K562 (cell line): ENCODE results near the gene ZBTB7A. TPM values are rescaled to one million over a fixed set of nuclear protein-coding genes. Genes with fewer than 3 reads are reported as not detected.
A peak's percentile ranks its signal among the peaks of the same experiment; 100 is the strongest.

Source experiments
- ATAC-seq: fragments of 200-7000 bp; cut with Tn5 transposase; 3 replicates; pipeline ENCODE4 v1.9.1; 2020; ENCODE audit warnings: moderate library complexity
- BruUV-seq: library from RNA; stranded (reverse); fragments of 400-500 nt; replicated peaks from 2 replicates; lab custom pipeline; 2021; lab: Mats Ljungman, UMichigan
- CTCF ChIA-PET: fragments of 300-600 bp; formaldehyde crosslinking; extraction: SDS; loops from one replicate; lab custom pipeline; 2021; ENCODE audit warnings: low intra/inter-chr PET ratio; lab: Yijun Ruan, JAX
- POLR2A ChIA-PET: fragments of 300-600, 350-650 bp; sonication (Branson Sonifier 250); formaldehyde crosslinking; extraction: SDS; loops from one replicate; lab custom pipeline; 2021; ENCODE audit warnings: antibody characterized with exemption, inconsistent platforms; lab: Yijun Ruan, JAX
- DNase-seq, 4 experiments: peaks; one replicate each; pipeline versions ENCODE4 v3.0.0 to v3.0.0-alpha.2; 2011 to 2018; ENCODE audit warnings: low spot score in 3 of 4, mixed read lengths in 3 of 4; ENCODE audit errors: extremely low read depth in 1 of 4
- FAIRE-seq: peaks from 2 replicates; lab custom pipeline; 2011; peaks lifted over from hg19 to GRCh38; lab: Jason Lieb, UNC
- H2AFZ ChIP-seq: 2 replicates; pipeline ENCODE4 v1.6.0; 2011; ENCODE audit warnings: low read depth, low read length, control low read depth, inconsistent platforms
- H3K27ac ChIP-seq: fragments of 200-600 bp; 3 replicates; pipeline ENCODE4 v1.8.0; 2011; ENCODE audit warnings: low read depth, mild to moderate bottlenecking, control low read depth, inconsistent platforms, low read length, moderate library complexity, mixed read lengths; ENCODE audit errors: extremely low read depth
- H3K27me3 ChIP-seq, 2 experiments: fragments of 300-600 bp in 1 of 2; 2 replicates in 1 of 2; 3 replicates in 1 of 2; pipeline versions ENCODE4 v1.6.0 to v1.8.0; 2011; ENCODE audit warnings: inconsistent platforms in 2 of 2, low read length in 2 of 2, mild to moderate bottlenecking in 1 of 2, mixed read lengths in 1 of 2, moderate library complexity in 1 of 2; ENCODE audit not compliant: control insufficient read depth in 2 of 2, insufficient read depth in 2 of 2
- H3K36me3 ChIP-seq: fragments of 300-600 bp; 3 replicates; pipeline ENCODE4 v1.8.0; 2011; ENCODE audit warnings: mild to moderate bottlenecking, low read length, inconsistent platforms; ENCODE audit not compliant: control insufficient read depth, insufficient read depth
- H3K4me1 ChIP-seq, 2 experiments: fragments of 200-600 bp in 1 of 2; replicated peaks in 1 of 2; 2 replicates in 1 of 2; 3 replicates in 1 of 2; pipeline versions ENCODE4 v1.5.1 to v1.8.0; 2011; ENCODE audit warnings: inconsistent platforms in 2 of 2, low read length in 2 of 2, mild to moderate bottlenecking in 1 of 2, mixed read lengths in 1 of 2, moderate library complexity in 1 of 2; ENCODE audit not compliant: control insufficient read depth in 2 of 2, insufficient read depth in 2 of 2
- H3K4me2 ChIP-seq: 2 replicates; pipeline ENCODE4 v1.6.1; 2011; ENCODE audit warnings: low read length, control low read depth, inconsistent platforms, mixed read lengths; ENCODE audit not compliant: insufficient read depth
- H3K4me3 ChIP-seq: fragments of 200-600 bp; sonication (generic), shearing (Covaris generic); 2 replicates; pipeline ENCODE4 v1.5.1; 2016; ENCODE audit warnings: control low read depth, inconsistent platforms
- H3K79me2 ChIP-seq: fragments of 200-600 bp; 3 replicates; pipeline ENCODE4 v1.8.0; 2011; ENCODE audit warnings: low read length, inconsistent platforms; ENCODE audit not compliant: control insufficient read depth, insufficient read depth
- H3K9ac ChIP-seq, 2 experiments: 2 replicates each; pipeline versions ENCODE4 v1.6.0 to v1.6.1; 2011; ENCODE audit warnings: low read depth in 2 of 2, low read length in 2 of 2, control low read depth in 1 of 2, inconsistent platforms in 1 of 2, mild to moderate bottlenecking in 1 of 2, mixed read lengths in 1 of 2; ENCODE audit not compliant: insufficient read depth in 1 of 2
- H3K9me1 ChIP-seq: one replicate; pipeline ENCODE4 v1.6.0; 2011; ENCODE audit warnings: inconsistent platforms, mild to moderate bottlenecking, low read length, moderate library complexity; ENCODE audit not compliant: control insufficient read depth, insufficient read depth
- H3K9me3 ChIP-seq: replicated peaks from 2 replicates; pipeline ENCODE4 v1.5.1; 2011; ENCODE audit warnings: low read depth, low read length, inconsistent platforms; ENCODE audit not compliant: control insufficient read depth, insufficient read depth
- H4K20me1 ChIP-seq: replicated peaks from 2 replicates; pipeline ENCODE4 v1.6.1; 2011; ENCODE audit warnings: low read length, inconsistent platforms, mixed read lengths; ENCODE audit not compliant: control insufficient read depth, insufficient read depth
- ATF1 ChIP-seq, 2 experiments: fragments of 450-650 bp in 1 of 2; IDR thresholded peaks; 2 replicates each; pipeline ENCODE4 v1.6.1; 2016; ENCODE audit warnings: missing compliant biosample characterization in 1 of 2, missing genetic modification characterization in 1 of 2
- CBX3 ChIP-seq, 2 experiments: IDR thresholded peaks; 1 replicate in 1 of 2; 2 replicates in 1 of 2; pipeline ENCODE4 v1.6.1; 2012; ENCODE audit warnings: inconsistent platforms in 2 of 2, low read length in 2 of 2, borderline replicate concordance in 1 of 2, control low read depth in 1 of 2
- CBX5 ChIP-seq: IDR thresholded peaks from 2 replicates; pipeline ENCODE4 v1.6.1; 2014; ENCODE audit warnings: low read depth, borderline replicate concordance
- E2F1 ChIP-seq: sonication (generic); formaldehyde crosslinking; IDR thresholded peaks from 2 replicates; pipeline ENCODE4 v1.8.1; 2023; ENCODE audit warnings: mild to moderate bottlenecking, missing genetic modification reagents, moderate library complexity
- FOXA3 ChIP-seq, 2 experiments: fragments of 450-650 bp in 1 of 2; sonication (generic) in 1 of 2; formaldehyde crosslinking; IDR thresholded peaks in 1 of 2; conservative IDR thresholded peaks in 1 of 2; 2 replicates each; pipeline versions ENCODE4 v1.4.0 to v1.8.0; 2020 to 2022; ENCODE audit warnings: mild to moderate bottlenecking in 2 of 2, missing genetic modification reagents in 1 of 2
- KDM1A ChIP-seq, 2 experiments: fragments of 450-650 bp; IDR thresholded peaks; 2 replicates each; pipeline ENCODE4 v1.6.1; 2016; ENCODE audit warnings: mild to moderate bottlenecking in 2 of 2
- KLF13 ChIP-seq: fragments of 450-650 bp; IDR thresholded peaks from 2 replicates; pipeline ENCODE4 v1.6.1; 2016; ENCODE audit warnings: missing genetic modification characterization, low read depth, mild to moderate bottlenecking, missing compliant biosample characterization, moderate library complexity, borderline replicate concordance
- LARP7 ChIP-seq: fragments of 450-650 bp; IDR thresholded peaks from 2 replicates; pipeline ENCODE4 v1.6.1; 2016
- LEF1 ChIP-seq: fragments of 450-650 bp; IDR thresholded peaks from 2 replicates; pipeline ENCODE4 v1.6.1; 2016; ENCODE audit warnings: mild to moderate bottlenecking
- NCOA1 ChIP-seq: fragments of 450-650 bp; IDR thresholded peaks from 2 replicates; pipeline ENCODE4 v1.6.1; 2016; ENCODE audit warnings: low read depth
- PHF20 ChIP-seq: fragments of 450-650 bp; IDR thresholded peaks from 2 replicates; pipeline ENCODE4 v1.6.1; 2018; ENCODE audit not compliant: partially characterized antibody
- POLR2A ChIP-seq: fragments of 450-650 bp; conservative IDR thresholded peaks from 2 replicates; pipeline ENCODE4 v1.6.1; 2016
- RBFOX2 ChIP-seq: fragments of 200-400 bp; formaldehyde crosslinking; IDR thresholded peaks from 2 replicates; pipeline ENCODE4 v1.6.1; 2017; ENCODE audit warnings: low read depth, mild to moderate bottlenecking, low read length, moderate library complexity
- SMARCA5 ChIP-seq: fragments of 450-650 bp; IDR thresholded peaks from 2 replicates; pipeline ENCODE4 v1.6.1; 2016
- SUPT5H ChIP-seq: fragments of 450-650 bp; IDR thresholded peaks from 2 replicates; pipeline ENCODE4 v1.6.1; 2016
- ZC3H8 ChIP-seq: fragments of 450-650 bp; IDR thresholded peaks from 2 replicates; pipeline ENCODE4 v1.6.1; 2017
- ZNF224 ChIP-seq: sonication (generic); formaldehyde crosslinking; IDR thresholded peaks from 2 replicates; pipeline ENCODE4 v1.8.0; 2022; ENCODE audit warnings: mild to moderate bottlenecking, missing genetic modification reagents
- ZNF644 ChIP-seq: fragments of 200-800 bp; sonication (Bioruptor generic); IDR thresholded peaks from 2 replicates; pipeline ENCODE4 v1.6.1; 2016; ENCODE audit warnings: low read depth, missing genetic modification characterization, missing compliant biosample characterization
- ZNF740 ChIP-seq, 3 experiments: fragments of 200-800 bp in 1 of 3; sonication (Bioruptor generic) in 1 of 3; sonication (generic) in 1 of 3; formaldehyde crosslinking in 1 of 3; IDR thresholded peaks; 2 replicates each; pipeline versions ENCODE4 v1.6.1 to v1.8.0; 2016 to 2022; ENCODE audit warnings: mild to moderate bottlenecking in 2 of 3, missing compliant biosample characterization in 2 of 3, missing genetic modification characterization in 2 of 3, missing genetic modification reagents in 1 of 3
- WGBS: fragments of 100-300 bp; shearing (Covaris generic); methylation state at CpG from one replicate; pipeline ENCODE4 v1.1.6; 2016; ENCODE audit warnings: low coverage, mixed read lengths; ENCODE audit not compliant: insufficient coverage; ENCODE audit errors: missing lambda C conversion rate; 5-methylcytosine and 5-hydroxymethylcytosine counted together
- in situ Hi-C: fragments of 300-500 bp; cut with MboI; formaldehyde crosslinking; loops from 4 replicates; pipeline ENCODE4 v1.15.0; 2018; ENCODE audit warnings: inconsistent platforms, mixed read lengths
- intact Hi-C: fragments of 100-400 bp; cut with micrococcal nuclease; formaldehyde crosslinking; loops from 2 replicates; pipeline ENCODE4 v1.14.2; 2022
- polyA plus RNA-seq, 8 experiments: library from polyadenylated mRNA; depleted of rRNA in 4 of 8; stranded (reverse) in 5 of 8; unstranded in 3 of 8; fragments of >200 nt; fragmentation: Nextera tagmentation in 2 of 8; fragmentation: Illumina TruSeq in 1 of 8; extraction: Ambion mirVana in 2 of 8; extraction: Trizol in 1 of 8; gene quantifications; 2 replicates each; pipeline versions ENCODE4 v1.2.1 to v1.2.3, GENCODE V29; 2011 to 2014; ENCODE audit warnings: inconsistent platforms in 1 of 8, missing spikeins in 1 of 8
- total RNA-seq, 7 experiments: library from RNA; depleted of rRNA in 6 of 7; stranded (reverse); fragments of >200 nt in 6 of 7; fragmentation: Illumina TruSeq in 2 of 7; extraction: Trizol in 2 of 7; gene quantifications; 2 replicates each; pipeline versions ENCODE4 v1.2.1 to v1.2.3, GENCODE V29; 2011 to 2021; ENCODE audit warnings: low replicate concordance in 1 of 7

Gene ZBTB7A
- total and polyA plus RNA-seq, 9 of the 15 experiments (the other 6 are each of a cell fraction or from before 2014, with no cell fraction given): 0.11 to 34.0 (median 4.6) TPM

GRCh38 chr19:4054441-4055208 lies 12.1 kb downstream of the ZBTB7A start (continued):
- no peak for TF ChIP-seq NCOA1
- no peak for TF ChIP-seq ZNF644
- no peak for TF ChIP-seq ZC3H8

- Histone ChIP-seq H3K9me1 (peaks cover 3% of the 10 kb centered on the region), H3K79me2 (peaks cover 95% of the 10 kb centered on the region), H3K36me3 (peaks cover 82% of the 10 kb centered on the region; the same call in 2 of the 3 replicates), H2AFZ (no peak overlapping the region), H3K27me3 (no peaks in the 10 kb centered on the region), H3K4me3 (no peak overlapping the region), H4K20me1 (peaks cover 50% of the 10 kb centered on the region), H3K9ac (no peak overlapping the region), H3K9me3 (no peaks in the 10 kb centered on the region; the same call in 1 of the 2 replicates), H3K4me1 (peaks cover 2 to 46% of the 10 kb centered on the region in 2 experiments; a peak in 3 of 5 replicates), H3K27ac (no peak overlapping the region; the same call in 2 of the 3 replicates), H3K4me2 (no peak overlapping the region)
- intact Hi-C loops (no loop called here), in situ Hi-C loops (no loop called here)
- DNase-seq (no peak), ATAC-seq (no peak), FAIRE-seq (peak; percentile 32)
- CTCF ChIA-PET: no interaction called here
- POLR2A ChIA-PET: no interaction called here
- BruUV-seq: no TSS peak
- 94% methylated on average over 51 of the region's 82 CpGs for WGBS
- TF ChIP-seq RBFOX2 (0 out of 2 replicates have a peak, but pooled peaks have one; percentile 34), ATF1 (CRISPR knock-in tag; IDR thresholded peaks at IDR 0.05) (no peak), ATF1 (tag; IDR thresholded peaks at IDR 0.05) (no peak), ZNF740 (CRISPR knock-in tag; IDR thresholded peaks at IDR 0.05) (0 out of 2 replicates have a peak, but pooled peaks have one; percentile 25), ZNF740 (tag; IDR thresholded peaks at IDR 0.05) (no peak), SUPT5H (peak; percentile 76), LARP7 (no peak), ZNF224 (CRISPR knock-in tag) (no peak), E2F1 (CRISPR knock-in tag) (no peak), LEF1 (no peak), FOXA3 (CRISPR knock-in tag; conservative IDR thresholded peaks at IDR 0.05 in 1 of 2, IDR thresholded peaks at IDR 0.05 in 1 of 2) (no peak), SMARCA5 (no peak), CBX3 (IDR thresholded peaks at IDR 0.05; ENCODE audit: borderline replicate concordance in 1 of 2, low read length in 2 of 2) (no peak), CBX5 (0 out of 2 replicates have a peak, but pooled peaks have one; percentile 15), POLR2A (peak; percentile 56; the same call in 1 of the 2 replicates), KLF13 (no peak), KDM1A (IDR thresholded peaks at IDR 0.05) (no peak), PHF20 (peak; percentile 41)
Observed at GRCh38 chr19:4053423-4054324, 13.0 kb downstream of the ZBTB7A start.
